HepG2 (cell line): Measurements from ENCODE around the gene DNMT1. TPM values are rescaled to one million over a fixed set of nuclear protein-coding genes. Genes with fewer than 3 reads are reported as not detected.

Experiments
- ATAC-seq: fragments of 200-7000 bp; cut with Tn5 transposase; 3 replicates; pipeline ENCODE4 v1.9.1; 2020; ENCODE audit warnings: mild to moderate bottlenecking, moderate library complexity
- BruUV-seq: library from RNA; stranded (reverse); fragments of 400-500 nt; replicated peaks from 2 replicates; lab custom pipeline; 2021; lab: Mats Ljungman, UMichigan
- CTCF ChIA-PET: fragments of 300-600 bp; formaldehyde crosslinking; extraction: SDS; loops from one replicate; lab custom pipeline; 2021; ENCODE audit warnings: low total read pairs, inconsistent platforms, low intra/inter-chr PET ratio; lab: Yijun Ruan, JAX
- POLR2A ChIA-PET: fragments of 350-600 bp; sonication (Branson Sonifier 250); formaldehyde crosslinking; loops from one replicate; lab custom pipeline; 2020; ENCODE audit warnings: antibody characterized with exemption, inconsistent platforms; lab: Yijun Ruan, JAX
- DNase-seq: peaks from one replicate; pipeline ENCODE4 v3.0.0-alpha.2; 2015; ENCODE audit warnings: low spot score
- FAIRE-seq: peaks from 3 replicates; lab custom pipeline; 2011; peaks lifted over from hg19 to GRCh38; lab: Jason Lieb, UNC
- H2AFZ ChIP-seq: one replicate; pipeline ENCODE4 v1.6.1; 2011; ENCODE audit warnings: low read length, inconsistent platforms
- H3K27ac ChIP-seq: fragments of 300-600 bp; 3 replicates; pipeline ENCODE4 v1.8.0; 2011; ENCODE audit warnings: mixed run types, mild to moderate bottlenecking, mixed read lengths, low read length, inconsistent platforms; ENCODE audit not compliant: insufficient read depth; ENCODE audit errors: extremely low read length
- H3K27me3 ChIP-seq, 2 experiments: fragments of 200-600 bp in 1 of 2; 2 replicates in 1 of 2; 3 replicates in 1 of 2; pipeline versions ENCODE4 v1.6.0 to v1.8.0; 2011; ENCODE audit warnings: low read length in 2 of 2, mild to moderate bottlenecking in 2 of 2, moderate library complexity in 2 of 2, inconsistent platforms in 1 of 2; ENCODE audit not compliant: insufficient read depth in 2 of 2, control insufficient read depth in 1 of 2
- H3K36me3 ChIP-seq, 2 experiments: fragments of 200-600 bp in 1 of 2; replicated peaks in 1 of 2; 2 replicates in 1 of 2; 3 replicates in 1 of 2; pipeline versions ENCODE4 v1.5.1 to v1.8.0; 2011; ENCODE audit warnings: low read length in 2 of 2, inconsistent platforms in 1 of 2; ENCODE audit not compliant: insufficient read depth in 2 of 2, control insufficient read depth in 1 of 2
- H3K4me1 ChIP-seq: 2 replicates; pipeline ENCODE4 v1.5.1; 2012; ENCODE audit warnings: low read length, inconsistent platforms; ENCODE audit not compliant: insufficient read depth
- H3K4me2 ChIP-seq: 2 replicates; pipeline ENCODE4 v1.6.0; 2011; ENCODE audit warnings: low read depth, low read length, inconsistent platforms
- H3K4me3 ChIP-seq, 3 experiments: fragments of 200-600 bp in 1 of 3; sonication (generic), shearing (Covaris generic) in 1 of 3; replicated peaks in 1 of 3; 2 replicates each; pipeline ENCODE4 v1.5.1; 2011 to 2016; ENCODE audit warnings: low read length in 3 of 3, inconsistent platforms in 2 of 3, low read depth in 2 of 3, mild to moderate bottlenecking in 2 of 3, control low read depth in 1 of 3, mixed read lengths in 1 of 3; ENCODE audit not compliant: insufficient read depth in 1 of 3
- H3K79me2 ChIP-seq: one replicate; pipeline ENCODE4 v1.6.1; 2011; ENCODE audit warnings: low read length, inconsistent platforms; ENCODE audit not compliant: insufficient read depth
- H3K9ac ChIP-seq: 2 replicates; pipeline ENCODE4 v1.6.0; 2011; ENCODE audit warnings: mild to moderate bottlenecking, low read depth, low read length, inconsistent platforms; ENCODE audit not compliant: insufficient read depth
- H3K9me3 ChIP-seq: 2 replicates; pipeline ENCODE4 v1.5.1; 2012; ENCODE audit warnings: mild to moderate bottlenecking, low read length
- H4K20me1 ChIP-seq: 2 replicates; pipeline ENCODE4 v1.6.0; 2011; ENCODE audit warnings: inconsistent platforms, mild to moderate bottlenecking, low read length, moderate library complexity; ENCODE audit not compliant: insufficient read depth
- BRD4 ChIP-seq: sonication (generic); formaldehyde crosslinking; IDR thresholded peaks from 2 replicates; pipeline ENCODE4 v1.4.0; 2020; ENCODE audit warnings: missing genetic modification reagents
- FOXC1 ChIP-seq: sonication (generic); formaldehyde crosslinking; IDR thresholded peaks from 2 replicates; pipeline ENCODE4 v1.8.0; 2022; ENCODE audit warnings: mild to moderate bottlenecking, missing genetic modification reagents, borderline replicate concordance
- KDM3A ChIP-seq: IDR thresholded peaks from 2 replicates; pipeline ENCODE4 v1.6.1; 2018; ENCODE audit warnings: low read depth, missing compliant biosample characterization
- MLLT10 ChIP-seq: sonication (generic); formaldehyde crosslinking; IDR thresholded peaks from 2 replicates; pipeline ENCODE4 v1.4.0; 2020; ENCODE audit warnings: missing genetic modification reagents
- NR2F2 ChIP-seq: IDR thresholded peaks from 2 replicates; pipeline ENCODE4 v1.6.1; 2012; ENCODE audit warnings: low read depth, inconsistent platforms, borderline replicate concordance
- RBFOX2 ChIP-seq: fragments of 200-400 bp; formaldehyde crosslinking; IDR thresholded peaks from 2 replicates; pipeline ENCODE4 v1.6.1; 2017; ENCODE audit warnings: low read depth, mild to moderate bottlenecking, low read length
- SMC3 ChIP-seq: IDR thresholded peaks from 2 replicates; pipeline ENCODE4 v1.6.1; 2011; ENCODE audit warnings: low read length, improper control_type of control experiment
- SUZ12 ChIP-seq: fragments of 150-350 bp; IDR thresholded peaks from 2 replicates; pipeline ENCODE4 v1.6.1; 2014; ENCODE audit warnings: low read depth, low read length
- ZBTB44 ChIP-seq: sonication (generic); formaldehyde crosslinking; IDR thresholded peaks from 2 replicates; pipeline ENCODE4 v1.4.0; 2020; ENCODE audit warnings: missing genetic modification reagents
- ZEB1 ChIP-seq: IDR thresholded peaks from 2 replicates; pipeline ENCODE4 v1.6.1; 2012; ENCODE audit warnings: mild to moderate bottlenecking, low read depth, inconsistent platforms; ENCODE audit not compliant: insufficient replicate concordance
- ZNF232 ChIP-seq: sonication (generic); formaldehyde crosslinking; IDR thresholded peaks from 2 replicates; pipeline ENCODE4 v1.4.0; 2020; ENCODE audit warnings: missing genetic modification reagents, borderline replicate concordance
- ZNF746 ChIP-seq: sonication (generic); formaldehyde crosslinking; IDR thresholded peaks from 2 replicates; pipeline ENCODE4 v1.8.0; 2022; ENCODE audit warnings: mild to moderate bottlenecking, missing genetic modification reagents
- ZNF776 ChIP-seq: sonication (generic); formaldehyde crosslinking; IDR thresholded peaks from 2 replicates; pipeline ENCODE4 v1.4.0; 2020; ENCODE audit warnings: mild to moderate bottlenecking, missing genetic modification reagents
- WGBS: methylation state at CpG from one replicate; pipeline ENCODE4 v1.1.6; 2017; ENCODE audit warnings: low lambda C conversion rate; 5-methylcytosine and 5-hydroxymethylcytosine counted together
- in situ Hi-C: cut with HindIII; loops from 2 replicates; pipeline ENCODE4 v1.10.0; 2017; ENCODE audit warnings: low pct_unique_long_range_greater_than_20kb; ENCODE audit not compliant: extremely low pct_ligation_motif_present
- intact Hi-C: fragments of 100-400 bp; cut with micrococcal nuclease; formaldehyde crosslinking; loops from one replicate; pipeline ENCODE4 v1.10.0; 2022; ENCODE audit not compliant: unreplicated experiment
- polyA plus RNA-seq, 8 experiments: library from polyadenylated mRNA; depleted of rRNA in 3 of 8; stranded (reverse) in 7 of 8; unstranded in 1 of 8; fragments of >200 nt; fragmentation: Illumina TruSeq in 4 of 8; extraction: Trizol in 4 of 8; gene quantifications; 2 replicates each; pipeline versions ENCODE4 v1.2.1 to v1.2.3, GENCODE V29; 2011 to 2016; ENCODE audit warnings: low read depth in 4 of 8, missing spikeins in 1 of 8, mixed read lengths in 1 of 8; ENCODE audit not compliant: insufficient read depth in 1 of 8
- total RNA-seq, 5 experiments: library from RNA; depleted of rRNA; stranded (reverse); fragments of >200 nt; fragmentation: Illumina TruSeq; extraction: Trizol; gene quantifications; 2 replicates each; pipeline ENCODE4 v1.2.3, GENCODE V29; 2016; ENCODE audit warnings: low read depth in 1 of 5
- TF ChIP-seq, protein P1 (sequence below), 2 experiments: sonication (generic) in 1 of 2; formaldehyde crosslinking in 1 of 2; IDR thresholded peaks; 2 replicates each; pipeline versions ENCODE4 v1.5.1 to v1.6.1; 2011 to 2020; ENCODE audit warnings: borderline replicate concordance in 1 of 2, low read depth in 1 of 2, low read length in 1 of 2, mild to moderate bottlenecking in 1 of 2, missing genetic modification reagents in 1 of 2, moderate library complexity in 1 of 2
- TF ChIP-seq, protein P2 (sequence below): sonication (generic); formaldehyde crosslinking; IDR thresholded peaks from 2 replicates; pipeline ENCODE4 v1.4.0; 2020; ENCODE audit warnings: mild to moderate bottlenecking, low read depth, missing genetic modification reagents

The DNMT1 gene
- total and polyA plus RNA-seq, 2 of the 13 experiments (the other 11 are each of a cell fraction or from before 2014, with no cell fraction given) = 31.2 to 91.1 TPM

DNA sequence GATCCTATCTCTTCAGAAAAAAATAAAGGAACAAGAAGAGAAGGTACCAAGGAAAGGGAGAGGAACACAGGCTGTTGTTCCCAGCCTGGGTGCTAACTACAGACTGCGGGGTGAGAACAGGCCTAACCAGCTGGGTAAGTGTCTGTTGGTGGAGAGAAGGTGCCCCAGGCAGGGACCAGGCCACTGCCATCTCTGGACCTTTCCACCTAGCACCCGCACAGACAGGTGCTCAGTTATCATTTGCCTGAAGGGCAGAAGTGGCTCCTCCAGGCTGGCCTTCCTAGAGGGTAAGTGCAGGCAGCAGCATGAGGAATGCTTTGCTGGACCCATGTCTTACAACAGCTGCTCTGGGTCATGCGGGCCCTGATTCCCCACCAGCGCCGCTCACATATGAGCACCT, 10.1 kb downstream of the DNMT1 start:
- POLR2A ChIA-PET = no interaction called here
- Histone ChIP-seq H3K9ac (no peak overlapping the region), H2AFZ (no peak overlapping the region), H3K27me3 (no peaks in the 10 kb centered on the region), H4K20me1 (0 out of 2 replicates have a peak, but pooled peaks cover 5% of the 10 kb centered on the region), H3K36me3 (peaks cover 14 to 48% of the 10 kb centered on the region in 2 experiments), H3K79me2 (peaks cover 39% of the 10 kb centered on the region), H3K9me3 (no peaks in the 10 kb centered on the region), H3K4me2 (no peak overlapping the region), H3K4me3 (no peak overlapping the region), H3K4me1 (no peaks in the 10 kb centered on the region), H3K27ac (no peak overlapping the region)
- DNase-seq = no peak
- ATAC-seq = no peak
- in situ Hi-C loops (no loop called here), intact Hi-C loops (no loop called here)
- 98% methylated on average over 4 of the region's 5 CpGs for WGBS
- BruUV-seq = no TSS peak
- FAIRE-seq = no peak
- CTCF ChIA-PET = no interaction called here
- TF ChIP-seq BRD4 (no peak), ZNF746 (CRISPR knock-in tag) (no peak), SMC3 (no peak), SUZ12 (no peak), ZNF232 (CRISPR knock-in tag) (no peak), MLLT10 (CRISPR knock-in tag) (no peak), ZEB1 (no peak), ZNF776 (no peak), ZBTB44 (no peak), RBFOX2 (no peak), KDM3A (CRISPR knock-in tag) (no peak), NR2F2 (no peak), FOXC1 (no peak)
- TF ChIP-seq, protein P1, sequence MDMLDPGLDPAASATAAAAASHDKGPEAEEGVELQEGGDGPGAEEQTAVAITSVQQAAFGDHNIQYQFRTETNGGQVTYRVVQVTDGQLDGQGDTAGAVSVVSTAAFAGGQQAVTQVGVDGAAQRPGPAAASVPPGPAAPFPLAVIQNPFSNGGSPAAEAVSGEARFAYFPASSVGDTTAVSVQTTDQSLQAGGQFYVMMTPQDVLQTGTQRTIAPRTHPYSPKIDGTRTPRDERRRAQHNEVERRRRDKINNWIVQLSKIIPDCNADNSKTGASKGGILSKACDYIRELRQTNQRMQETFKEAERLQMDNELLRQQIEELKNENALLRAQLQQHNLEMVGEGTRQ (IDR thresholded peaks at IDR 0.05; ENCODE audit: low read depth, low read length) = no peak
- TF ChIP-seq, protein P1 (CRISPR knock-in tag; IDR thresholded peaks at IDR 0.05; ENCODE audit: borderline replicate concordance) = no peak
- TF ChIP-seq, protein P2, sequence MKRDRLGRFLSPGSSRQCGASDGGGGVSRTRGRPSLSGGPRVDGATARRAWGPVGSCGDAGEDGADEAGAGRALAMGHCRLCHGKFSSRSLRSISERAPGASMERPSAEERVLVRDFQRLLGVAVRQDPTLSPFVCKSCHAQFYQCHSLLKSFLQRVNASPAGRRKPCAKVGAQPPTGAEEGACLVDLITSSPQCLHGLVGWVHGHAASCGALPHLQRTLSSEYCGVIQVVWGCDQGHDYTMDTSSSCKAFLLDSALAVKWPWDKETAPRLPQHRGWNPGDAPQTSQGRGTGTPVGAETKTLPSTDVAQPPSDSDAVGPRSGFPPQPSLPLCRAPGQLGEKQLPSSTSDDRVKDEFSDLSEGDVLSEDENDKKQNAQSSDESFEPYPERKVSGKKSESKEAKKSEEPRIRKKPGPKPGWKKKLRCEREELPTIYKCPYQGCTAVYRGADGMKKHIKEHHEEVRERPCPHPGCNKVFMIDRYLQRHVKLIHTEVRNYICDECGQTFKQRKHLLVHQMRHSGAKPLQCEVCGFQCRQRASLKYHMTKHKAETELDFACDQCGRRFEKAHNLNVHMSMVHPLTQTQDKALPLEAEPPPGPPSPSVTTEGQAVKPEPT (CRISPR knock-in tag) = no peak
